WTC11 (cell line): ENCODE measurements around the gene DUSP3. TPM values are rescaled to one million over a fixed set of nuclear protein-coding genes. Genes with fewer than 3 reads are reported as not detected.

Experiments used
- ATAC-seq: fragments of 200-7000 bp; cut with Tn5 transposase; 2 replicates; pipeline ENCODE4 v1.10.0; 2021; ENCODE audit warnings: mild to moderate bottlenecking, moderate library complexity
- CTCF ChIA-PET: fragments of 300-600 bp; sonication (Branson Sonifier 250); formaldehyde crosslinking; loops from one replicate; lab custom pipeline; 2021; ENCODE audit warnings: antibody characterized with exemption; lab: Charles Lee
- POLR2A ChIA-PET: fragments of 350-600 bp; sonication (Branson Sonifier 250); formaldehyde crosslinking; loops from one replicate; lab custom pipeline; 2021; ENCODE audit warnings: antibody characterized with exemption; lab: Charles Lee
- DNase-seq: peaks from one replicate; pipeline ENCODE4 v3.0.0; 2021; ENCODE audit warnings: low spot score
- H3K27ac Mint-ChIP-seq: 2 replicates; pipeline ENCODE4 v1.8.0; 2021; ENCODE audit warnings: mixed read lengths
- H3K27me3 Mint-ChIP-seq: 2 replicates; pipeline ENCODE4 v1.8.0; 2021; ENCODE audit warnings: low read depth, mild to moderate bottlenecking, moderate library complexity, mixed read lengths
- H3K36me3 Mint-ChIP-seq: 2 replicates; pipeline ENCODE4 v1.8.0; 2021; ENCODE audit warnings: mixed read lengths
- H3K4me1 Mint-ChIP-seq: 2 replicates; pipeline ENCODE4 v1.8.0; 2022; ENCODE audit warnings: mixed read lengths
- H3K4me3 Mint-ChIP-seq: 2 replicates; pipeline ENCODE4 v1.8.0; 2021; ENCODE audit warnings: mild to moderate bottlenecking, moderate library complexity, mixed read lengths
- H3K9me3 Mint-ChIP-seq: 2 replicates; pipeline ENCODE4 v1.8.0; 2021; ENCODE audit warnings: mixed read lengths
- ATF1 ChIP-seq: sonication (generic); formaldehyde crosslinking; IDR thresholded peaks from 2 replicates; pipeline ENCODE4 v1.8.1; 2023; ENCODE audit warnings: mild to moderate bottlenecking, moderate library complexity, missing genetic modification reagents
- CDX4 ChIP-seq: fragments of 250-450 bp; sonication (Bioruptor Pico); IDR thresholded peaks from 2 replicates; pipeline ENCODE4 v1.9.0; 2021; ENCODE audit warnings: moderate library complexity, mild to moderate bottlenecking, inconsistent platforms, borderline replicate concordance
- CREB1 ChIP-seq: sonication (generic); formaldehyde crosslinking; IDR thresholded peaks from 2 replicates; pipeline ENCODE4 v1.8.0; 2023; ENCODE audit warnings: mild to moderate bottlenecking, missing genetic modification reagents
- CTCF ChIP-seq: fragments of 200-600 bp; IDR thresholded peaks from 2 replicates; pipeline ENCODE4 v1.8.0; 2022; ENCODE audit warnings: antibody characterized with exemption
- ELF4 ChIP-seq: sonication (generic); formaldehyde crosslinking; IDR thresholded peaks from 2 replicates; pipeline ENCODE4 v1.8.1; 2022; ENCODE audit warnings: low read depth, mild to moderate bottlenecking, moderate library complexity, missing genetic modification reagents
- IRF1 ChIP-seq: sonication (generic); formaldehyde crosslinking; IDR thresholded peaks from 2 replicates; pipeline ENCODE4 v1.8.0; 2023; ENCODE audit warnings: missing genetic modification reagents
- NR2C2 ChIP-seq: sonication (generic); formaldehyde crosslinking; IDR thresholded peaks from 2 replicates; pipeline ENCODE4 v1.8.0; 2022; ENCODE audit warnings: mild to moderate bottlenecking, missing genetic modification reagents
- PRDM15 ChIP-seq: sonication (generic); formaldehyde crosslinking; IDR thresholded peaks from 2 replicates; pipeline ENCODE4 v1.8.0; 2022; ENCODE audit warnings: missing genetic modification reagents
- SOX15 ChIP-seq: fragments of 250-450 bp; sonication (Bioruptor Pico); IDR thresholded peaks from 2 replicates; pipeline ENCODE4 v1.9.0; 2021; ENCODE audit warnings: mild to moderate bottlenecking
- SP1 ChIP-seq: sonication (generic); formaldehyde crosslinking; conservative IDR thresholded peaks from 2 replicates; pipeline ENCODE4 v1.8.1; 2022; ENCODE audit warnings: missing genetic modification reagents
- TCF7 ChIP-seq: sonication (generic); formaldehyde crosslinking; IDR thresholded peaks from 2 replicates; pipeline ENCODE4 v1.8.0; 2022; ENCODE audit warnings: mild to moderate bottlenecking, low read depth, missing genetic modification reagents, moderate library complexity
- USF1 ChIP-seq: sonication (generic); formaldehyde crosslinking; IDR thresholded peaks from 2 replicates; pipeline ENCODE4 v1.8.0; 2022; ENCODE audit warnings: mild to moderate bottlenecking, missing genetic modification reagents
- ZMAT4 ChIP-seq: fragments of 250-450 bp; sonication (Bioruptor Pico); IDR thresholded peaks from 2 replicates; pipeline ENCODE4 v1.9.0; 2021; ENCODE audit warnings: mild to moderate bottlenecking
- ZNF138 ChIP-seq: sonication (generic); formaldehyde crosslinking; conservative IDR thresholded peaks from 2 replicates; pipeline ENCODE4 v1.8.1; 2022; ENCODE audit warnings: mild to moderate bottlenecking, moderate library complexity, missing genetic modification reagents
- ZNF219 ChIP-seq: sonication (generic); formaldehyde crosslinking; IDR thresholded peaks from 2 replicates; pipeline ENCODE4 v1.8.0; 2023; ENCODE audit warnings: missing genetic modification reagents, mild to moderate bottlenecking, borderline replicate concordance
- ZNF281 ChIP-seq: sonication (generic); formaldehyde crosslinking; IDR thresholded peaks from 2 replicates; pipeline ENCODE4 v1.8.0; 2023; ENCODE audit warnings: mild to moderate bottlenecking, missing genetic modification reagents
- ZNF396 ChIP-seq: fragments of 250-450 bp; sonication (Bioruptor Pico); IDR thresholded peaks from 2 replicates; pipeline ENCODE4 v1.8.0; 2021; ENCODE audit warnings: mild to moderate bottlenecking, moderate library complexity, borderline replicate concordance
- ZNF416 ChIP-seq: fragments of 250-450 bp; sonication (Bioruptor Pico); IDR thresholded peaks from 2 replicates; pipeline ENCODE4 v1.9.0; 2021; ENCODE audit warnings: mild to moderate bottlenecking, inconsistent platforms
- ZNF423 ChIP-seq: fragments of 250-450 bp; sonication (Bioruptor Pico); IDR thresholded peaks from 2 replicates; pipeline ENCODE4 v2.1.2; 2022; ENCODE audit warnings: mild to moderate bottlenecking, moderate library complexity
- ZNF512 ChIP-seq: sonication (generic); formaldehyde crosslinking; IDR thresholded peaks from 2 replicates; pipeline ENCODE4 v1.8.1; 2022; ENCODE audit warnings: missing genetic modification reagents, borderline replicate concordance
- ZNF671 ChIP-seq: fragments of 250-450 bp; sonication (Bioruptor Pico); IDR thresholded peaks from 2 replicates; pipeline ENCODE4 v1.8.0; 2021; ENCODE audit warnings: mild to moderate bottlenecking
- total RNA-seq: library from RNA; stranded (reverse); gene quantifications from 3 replicates; pipeline ENCODE4 v1.2.3, GENCODE V29; 2021

Gene DUSP3
- total RNA-seq, 1 experiment from 2014 or later: 31.5 TPM

GRCh38 chr17:43718544-43718943 lies 60.2 kb downstream of the DUSP3 start:
- ChIA-PET CTCF (interaction anchor here (0.6 to 1.9 kb wide), 2 partner anchors 9 to 41 kb away, joined by 3 to 7 read pairs; no protein-coding TSS in a partner anchor), POLR2A (no interaction called here)
- no peak overlapping the region for H3K27ac Mint-ChIP-seq
- ATAC-seq (peak; percentile 11; the same call in 1 of the 2 replicates), DNase-seq (no peak)
- TF ChIP-seq ELF4: no peak
- TF ChIP-seq CREB1: no peak
- TF ChIP-seq IRF1: no peak
- TF ChIP-seq TCF7 (CRISPR knock-in tag): no peak
- no peak for TF ChIP-seq PRDM15
- no peak for TF ChIP-seq ZNF416 (CRISPR knock-in tag)
- TF ChIP-seq ATF1 (CRISPR knock-in tag): no peak
- no peak for TF ChIP-seq ZNF138 (CRISPR knock-in tag)
- TF ChIP-seq ZNF671 (CRISPR knock-in tag): no peak
- no peak for TF ChIP-seq USF1 (CRISPR knock-in tag)
- TF ChIP-seq ZMAT4 (CRISPR knock-in tag): no peak
- no peaks in the 10 kb centered on the region for H3K9me3 Mint-ChIP-seq
- H3K27me3 Mint-ChIP-seq: peaks cover 49% of the 10 kb centered on the region
- H3K36me3 Mint-ChIP-seq: no peaks in the 10 kb centered on the region
- peaks cover 41% of the 10 kb centered on the region for H3K4me1 Mint-ChIP-seq
- no peak overlapping the region for H3K4me3 Mint-ChIP-seq

- DNase-seq: no peak
- Mint-ChIP-seq H3K4me1 (peaks cover 43% of the 10 kb centered on the region), H3K27ac (no peak overlapping the region), H3K4me3 (no peak overlapping the region), H3K27me3 (peaks cover 55% of the 10 kb centered on the region), H3K9me3 (no peaks in the 10 kb centered on the region), H3K36me3 (no peaks in the 10 kb centered on the region)
- TF ChIP-seq ZNF281 (CRISPR knock-in tag): no peak
- TF ChIP-seq ZMAT4 (CRISPR knock-in tag): no peak
- TF ChIP-seq CTCF: no peak
- TF ChIP-seq NR2C2: no peak
- TF ChIP-seq ZNF219 (CRISPR knock-in tag): no peak
- no peak for TF ChIP-seq ZNF396 (CRISPR knock-in tag)
- TF ChIP-seq SP1 (CRISPR knock-in tag): no peak
- no peak for TF ChIP-seq SOX15 (CRISPR knock-in tag)
- TF ChIP-seq ZNF423: no peak
- TF ChIP-seq CDX4 (CRISPR knock-in tag): no peak
- no peak for TF ChIP-seq ZNF512
- CTCF ChIA-PET: interaction anchor here (1.9 kb wide), 1 partner anchor 42 kb away, joined by 7 read pairs; no protein-coding TSS in a partner anchor
- POLR2A ChIA-PET: no interaction called here
- ATAC-seq: no peak
Measured at GRCh38 chr17:43717913-43718312, 60.9 kb downstream of the DUSP3 start.
